Parathyroid adenoma (tissue), 2 donors: ENCODE results near the gene CD200R1.

ENCODE experiments used
- H2AFZ ChIP-seq: fragments of 300-600 bp; sonication (generic); one replicate; pipeline ENCODE4 v1.7.0; 2017; ENCODE audit warnings: antibody characterized with exemption, mild to moderate bottlenecking
- H3K27ac ChIP-seq: fragments of 300-600 bp; sonication (generic); one replicate; pipeline ENCODE4 v1.7.0; 2017
- H3K27me3 ChIP-seq: fragments of 300-600 bp; sonication (generic); one replicate; pipeline ENCODE4 v1.7.0; 2017; ENCODE audit warnings: low read length; ENCODE audit not compliant: control insufficient read depth, insufficient read depth
- H3K36me3 ChIP-seq: fragments of 300-600 bp; sonication (generic); one replicate; pipeline ENCODE4 v1.7.0; 2017; ENCODE audit warnings: low read length; ENCODE audit not compliant: control insufficient read depth, insufficient read depth
- H3K4me1 ChIP-seq: fragments of 300-600 bp; sonication (generic); one replicate; pipeline ENCODE4 v1.7.0; 2017; ENCODE audit warnings: control low read depth
- H3K4me2 ChIP-seq: fragments of 300-600 bp; sonication (generic); one replicate; pipeline ENCODE4 v1.7.0; 2017; ENCODE audit warnings: low read length
- H3K4me3 ChIP-seq: fragments of 300-600 bp; sonication (generic); one replicate; pipeline ENCODE4 v1.7.0; 2017; ENCODE audit warnings: low read depth, low read length
- H3K79me2 ChIP-seq: fragments of 300-600 bp; sonication (generic); one replicate; pipeline ENCODE4 v1.7.0; 2017; ENCODE audit warnings: control low read depth
- H3K9ac ChIP-seq: fragments of 300-600 bp; sonication (generic); one replicate; pipeline ENCODE4 v1.7.0; 2017; ENCODE audit warnings: mild to moderate bottlenecking
- H3K9me3 ChIP-seq: fragments of 300-600 bp; sonication (generic); one replicate; pipeline ENCODE4 v1.7.0; 2017; ENCODE audit warnings: low read length; ENCODE audit not compliant: control insufficient read depth
- CTCF ChIP-seq: fragments of 300-600 bp; sonication (generic); IDR thresholded peaks from one replicate; pipeline ENCODE4 v1.7.0; 2017; ENCODE audit warnings: antibody characterized with exemption, mild to moderate bottlenecking
- donor health status: primary hyperparathyroidism.

Gene CD200R1

DNA sequence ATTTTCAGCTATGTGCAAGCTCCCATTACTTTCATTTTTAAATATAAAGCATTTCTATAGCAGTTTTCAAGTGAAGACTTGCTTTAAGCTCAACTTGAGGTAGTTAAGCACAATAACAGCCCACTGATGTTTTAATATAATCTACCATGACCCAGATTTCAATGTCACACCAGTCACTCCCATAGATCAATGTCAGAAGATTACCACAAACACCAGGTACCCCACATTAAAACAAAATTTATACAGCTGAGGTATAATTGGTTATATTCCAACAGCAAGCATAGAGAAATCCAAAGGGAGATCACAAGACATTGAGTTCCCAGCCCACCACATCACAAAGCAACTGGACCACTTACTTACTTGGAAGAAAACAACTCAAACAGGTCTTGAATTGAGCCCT lies 38.7 kb upstream of the CD200R1 start:
- Histone ChIP-seq H2AFZ (no peak overlapping the region), H3K36me3 (no peaks in the 10 kb centered on the region), H3K4me1 (peaks cover 6% of the 10 kb centered on the region), H3K4me3 (no peak overlapping the region), H3K79me2 (no peaks in the 10 kb centered on the region), H3K4me2 (no peak overlapping the region), H3K27me3 (no peaks in the 10 kb centered on the region), H3K9ac (no peak overlapping the region), H3K27ac (no peak overlapping the region), H3K9me3 (no peaks in the 10 kb centered on the region)
- no peak for TF ChIP-seq CTCF

- Histone ChIP-seq H3K9ac (no peak overlapping the region), H2AFZ (no peak overlapping the region), H3K9me3 (no peaks in the 10 kb centered on the region), H3K36me3 (no peaks in the 10 kb centered on the region), H3K27me3 (no peaks in the 10 kb centered on the region), H3K27ac (no peak overlapping the region), H3K4me3 (no peak overlapping the region), H3K4me2 (no peak overlapping the region), H3K4me1 (no peaks in the 10 kb centered on the region), H3K79me2 (no peaks in the 10 kb centered on the region)
- no peak for TF ChIP-seq CTCF
Measured at GRCh38 chr3:113008117-113008516, 33.2 kb upstream of the CD200R1 start.

- Histone ChIP-seq H3K79me2 (no peaks in the 10 kb centered on the region), H3K9me3 (no peaks in the 10 kb centered on the region), H3K36me3 (no peaks in the 10 kb centered on the region), H3K4me1 (no peaks in the 10 kb centered on the region), H3K9ac (no peak overlapping the region), H3K27me3 (no peaks in the 10 kb centered on the region), H2AFZ (no peak overlapping the region), H3K4me3 (no peak overlapping the region), H3K4me2 (no peak overlapping the region), H3K27ac (no peak overlapping the region)
- TF ChIP-seq CTCF = no peak
Measured at GRCh38 chr3:113006359-113007056, 31.6 kb upstream of the CD200R1 start.

- Histone ChIP-seq H3K27ac (no peak overlapping the region), H3K9me3 (no peaks in the 10 kb centered on the region), H3K4me2 (no peak overlapping the region), H3K4me3 (no peak overlapping the region), H3K36me3 (no peaks in the 10 kb centered on the region), H3K9ac (no peak overlapping the region), H3K79me2 (no peaks in the 10 kb centered on the region), H3K27me3 (no peaks in the 10 kb centered on the region), H3K4me1 (no peaks in the 10 kb centered on the region), H2AFZ (no peak overlapping the region)
- no peak for TF ChIP-seq CTCF
Measured at GRCh38 chr3:113005611-113006010, 30.7 kb upstream of the CD200R1 start.

DNA sequence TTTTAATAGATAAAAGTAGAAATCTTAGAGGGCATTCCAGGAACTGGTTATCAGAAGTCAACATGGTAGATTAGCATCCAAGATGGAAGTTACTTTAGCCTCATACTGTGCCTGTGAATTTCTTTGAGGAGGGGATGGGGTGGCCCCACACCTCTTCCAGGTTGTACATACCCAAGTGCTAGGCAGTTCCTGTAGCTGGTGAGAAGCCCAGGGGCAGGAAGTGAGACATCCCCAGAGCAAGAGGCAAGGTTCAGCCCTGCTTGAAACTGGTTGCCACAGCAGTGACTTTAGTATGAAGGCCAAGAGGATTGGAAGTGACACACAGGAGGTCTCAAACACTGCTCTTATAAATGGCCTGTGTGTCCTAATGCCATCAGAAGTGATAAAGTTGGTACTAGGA lies 27.8 kb upstream of the CD200R1 start:
- Histone ChIP-seq H3K4me2 (no peak overlapping the region), H2AFZ (no peak overlapping the region), H3K79me2 (no peaks in the 10 kb centered on the region), H3K9me3 (no peaks in the 10 kb centered on the region), H3K4me3 (no peak overlapping the region), H3K36me3 (no peaks in the 10 kb centered on the region), H3K9ac (no peak overlapping the region), H3K4me1 (no peaks in the 10 kb centered on the region), H3K27me3 (no peaks in the 10 kb centered on the region), H3K27ac (no peak overlapping the region)
- no peak for TF ChIP-seq CTCF
